Transverse colon (tissue), 4 donors: ENCODE results near the gene LIN52. TPM values are rescaled to one million over a fixed set of nuclear protein-coding genes. Genes with fewer than 3 reads are reported as not detected.

Experiments
- DNase-seq: peaks from one replicate; pipeline ENCODE4 v3.0.0-alpha.2; 2019
- H3K27ac ChIP-seq, 4 donors: fragments of 200-600 bp; sonication (generic); 2 replicates each; pipeline ENCODE4 v1.5.1; 2016 to 2018; ENCODE audit warnings: inconsistent platforms in 4 of 4
- H3K27me3 ChIP-seq: fragments of 200-600 bp; sonication (generic); 2 replicates; pipeline ENCODE4 v1.5.1; 2017; ENCODE audit warnings: inconsistent platforms
- H3K36me3 ChIP-seq, 4 donors: fragments of 200-600 bp; sonication (generic); 2 replicates each; pipeline ENCODE4 v1.5.1; 2017 to 2019; ENCODE audit warnings: inconsistent platforms in 4 of 4
- H3K4me1 ChIP-seq, 4 donors: fragments of 200-600 bp; sonication (generic); 2 replicates each; pipeline ENCODE4 v1.5.1; 2017 to 2020; ENCODE audit warnings: inconsistent platforms in 4 of 4
- H3K4me3 ChIP-seq, 4 donors: fragments of 200-600 bp; sonication (generic); 1 replicate in 1 of 4; 2 replicates in 3 of 4; pipeline versions ENCODE4 v1.5.1 to v1.6.1; 2017 to 2019; ENCODE audit warnings: inconsistent platforms in 4 of 4
- H3K9me3 ChIP-seq, 2 donors: fragments of 200-600 bp; sonication (generic); 2 replicates each; pipeline ENCODE4 v1.5.1; 2017 to 2019; ENCODE audit warnings: inconsistent platforms in 2 of 2
- EP300 ChIP-seq: sonication (generic); formaldehyde crosslinking; IDR thresholded peaks from one replicate; pipeline ENCODE4 v1.6.1; 2017; ENCODE audit warnings: antibody characterized with exemption, low read depth
- POLR2A ChIP-seq: fragments of 450-650 bp; IDR thresholded peaks from one replicate; pipeline ENCODE4 v1.6.1; 2016; ENCODE audit warnings: antibody characterized with exemption, mild to moderate bottlenecking, moderate library complexity
- POLR2AphosphoS5 ChIP-seq, 3 donors: sonication (generic); formaldehyde crosslinking; IDR thresholded peaks; one replicate each; pipeline ENCODE4 v1.6.1; 2016; ENCODE audit warnings: antibody characterized with exemption in 3 of 3
- WGBS, 2 donors: methylation state at CpG; one replicate each; pipeline ENCODE4 v1.1.5; 2018; ENCODE audit warnings: low coverage in 1 of 2; 5-methylcytosine and 5-hydroxymethylcytosine counted together
- in situ Hi-C, 4 donors: fragments of 200-750 bp; cut with MboI; loops; one replicate each; pipeline versions ENCODE4 v1.15.0 to v1.15.1; 2017; ENCODE audit warnings: low sequenced_read_pairs in 3 of 4, low pct_ligation_motif_present in 1 of 4, low pct_unique_long_range_greater_than_20kb in 1 of 4
- intact Hi-C: fragments of 100-400 bp; cut with DNase I; formaldehyde crosslinking; loops from one replicate; pipeline ENCODE4 v1.15.1; 2023; ENCODE audit warnings: low total_unique reads
- total RNA-seq, 4 donors: library from RNA; depleted of rRNA; stranded (reverse); fragments of >200 nt; gene quantifications; one replicate each; pipeline ENCODE4 v1.1.0, GENCODE V29; 2016
- TF ChIP-seq, protein P1 (sequence below), 5 experiments: fragments of 200-600 bp in 3 of 5; fragments of 450-650 bp in 2 of 5; sonication (generic) in 3 of 5; IDR thresholded peaks; 1 replicate in 2 of 5; 2 replicates in 3 of 5; pipeline ENCODE4 v1.5.1; 2016 to 2017; ENCODE audit warnings: antibody characterized with exemption in 5 of 5, inconsistent platforms in 3 of 5, mild to moderate bottlenecking in 2 of 5, moderate library complexity in 1 of 5

LIN52 gene
- total RNA-seq, 4 donors from 2014 or later: 1.1 to 5.4 (median 4.6) TPM

- 98% methylated on average over 4 of the region's 4 CpGs; no CpG with 5 or more reads in 1 of the 2 donors for WGBS, 2 donors
- TF ChIP-seq EP300: no peak
- TF ChIP-seq POLR2A: no peak
- no peak for TF ChIP-seq POLR2AphosphoS5 (IDR thresholded peaks at IDR 0.05)
- TF ChIP-seq, protein P1, sequence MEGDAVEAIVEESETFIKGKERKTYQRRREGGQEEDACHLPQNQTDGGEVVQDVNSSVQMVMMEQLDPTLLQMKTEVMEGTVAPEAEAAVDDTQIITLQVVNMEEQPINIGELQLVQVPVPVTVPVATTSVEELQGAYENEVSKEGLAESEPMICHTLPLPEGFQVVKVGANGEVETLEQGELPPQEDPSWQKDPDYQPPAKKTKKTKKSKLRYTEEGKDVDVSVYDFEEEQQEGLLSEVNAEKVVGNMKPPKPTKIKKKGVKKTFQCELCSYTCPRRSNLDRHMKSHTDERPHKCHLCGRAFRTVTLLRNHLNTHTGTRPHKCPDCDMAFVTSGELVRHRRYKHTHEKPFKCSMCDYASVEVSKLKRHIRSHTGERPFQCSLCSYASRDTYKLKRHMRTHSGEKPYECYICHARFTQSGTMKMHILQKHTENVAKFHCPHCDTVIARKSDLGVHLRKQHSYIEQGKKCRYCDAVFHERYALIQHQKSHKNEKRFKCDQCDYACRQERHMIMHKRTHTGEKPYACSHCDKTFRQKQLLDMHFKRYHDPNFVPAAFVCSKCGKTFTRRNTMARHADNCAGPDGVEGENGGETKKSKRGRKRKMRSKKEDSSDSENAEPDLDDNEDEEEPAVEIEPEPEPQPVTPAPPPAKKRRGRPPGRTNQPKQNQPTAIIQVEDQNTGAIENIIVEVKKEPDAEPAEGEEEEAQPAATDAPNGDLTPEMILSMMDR (IDR thresholded peaks at IDR 0.05): no peak
- Histone ChIP-seq H3K27me3 (no peaks in the 10 kb centered on the region), H3K4me3 (no peak overlapping the region), H3K36me3 (peaks cover 0 to 4% (median 0%) of the 10 kb centered on the region in 4 donors), H3K27ac (no peak overlapping the region), H3K4me1 (no peaks in the 10 kb centered on the region), H3K9me3 (no peaks in the 10 kb centered on the region)
- intact Hi-C loops: no loop called here
- DNase-seq: no peak
- in situ Hi-C loops: no loop called here
These were observed 39.2 kb upstream of the LIN52 start for GRCh38 chr14:74045522-74045921.

- H3K4me3 ChIP-seq: no peak overlapping the region
- no peaks in the 10 kb centered on the region for H3K4me1 ChIP-seq
- TF ChIP-seq, protein P1 (IDR thresholded peaks at IDR 0.05): no peak
- TF ChIP-seq POLR2A: no peak
- TF ChIP-seq EP300: no peak
- TF ChIP-seq POLR2AphosphoS5 (IDR thresholded peaks at IDR 0.05): no peak
- H3K27ac ChIP-seq: no peak overlapping the region
- peaks cover 0 to 4% (median 0%) of the 10 kb centered on the region in 4 donors for H3K36me3 ChIP-seq
- H3K27me3 ChIP-seq: no peaks in the 10 kb centered on the region
- H3K9me3 ChIP-seq: no peaks in the 10 kb centered on the region
- WGBS, 2 donors: 54 to 55% methylated on average over 2 to 3 of the region's 3 CpGs
- in situ Hi-C loops (no loop called here), intact Hi-C loops (no loop called here)
- no peak for DNase-seq
These were observed 36.5 kb upstream of the LIN52 start for GRCh38 chr14:74048281-74048680.

- Histone ChIP-seq H3K4me3 (no peak overlapping the region), H3K9me3 (no peaks in the 10 kb centered on the region), H3K27ac (no peak overlapping the region), H3K4me1 (no peaks in the 10 kb centered on the region), H3K36me3 (peaks cover 0 to 4% (median 0%) of the 10 kb centered on the region in 4 donors), H3K27me3 (no peaks in the 10 kb centered on the region)
- in situ Hi-C loops: no loop called here
- intact Hi-C loops: loop anchor here (10.0 kb wide), 1 partner anchor 775 kb away; no protein-coding TSS in a partner anchor
- TF ChIP-seq POLR2AphosphoS5 (IDR thresholded peaks at IDR 0.05) (no peak), POLR2A (no peak), EP300 (no peak)
- TF ChIP-seq, protein P1 (IDR thresholded peaks at IDR 0.05): no peak
- WGBS, 2 donors: 73 to 88% methylated on average over 3 of the region's 3 CpGs
- no peak for DNase-seq
These were observed 34.8 kb upstream of the LIN52 start for GRCh38 chr14:74049876-74050495.

DNA sequence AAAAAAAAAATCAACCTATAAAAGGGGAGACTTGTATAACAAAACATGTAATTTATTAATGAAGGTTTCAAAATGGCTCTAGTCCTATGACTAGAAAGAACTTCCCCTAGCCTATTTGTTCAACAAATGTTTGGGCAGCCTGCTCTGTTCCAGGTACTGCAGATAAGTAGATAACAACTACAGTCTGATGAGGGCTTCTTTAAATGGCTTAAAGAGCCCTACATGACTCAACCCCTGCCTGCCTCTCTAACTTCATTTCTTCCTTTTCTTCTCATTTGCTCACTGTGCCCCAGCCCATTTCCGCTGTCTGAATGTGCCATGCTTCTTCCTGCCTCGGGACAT is 22.0 kb upstream of the LIN52 start:
- 74 to 86% methylated on average over 2 of the region's 2 CpGs for WGBS, 2 donors

More for the DNA sequence above, 22.0 kb upstream of the LIN52 start:
- Histone ChIP-seq H3K27me3 (no peaks in the 10 kb centered on the region), H3K4me3 (no peak overlapping the region), H3K36me3 (peaks cover 0 to 68% (median 21%) of the 10 kb centered on the region in 4 donors), H3K4me1 (no peaks in the 10 kb centered on the region), H3K9me3 (no peaks in the 10 kb centered on the region), H3K27ac (no peak overlapping the region)
- in situ Hi-C loops: no loop called here
- TF ChIP-seq EP300 (no peak), POLR2AphosphoS5 (IDR thresholded peaks at IDR 0.05) (no peak), POLR2A (no peak)
- TF ChIP-seq, protein P1 (IDR thresholded peaks at IDR 0.05): no peak
- intact Hi-C loops: no loop called here
- DNase-seq: no peak
